AG20443 (cell line): ENCODE results near the gene JADE3.

Experiments used
- DNase-seq: peaks from one replicate; pipeline ENCODE4 v3.0.0; 2012; ENCODE audit warnings: low spot score, mixed read lengths

Gene JADE3

GRCh38 chrX:47026198-47026597 lies 114.0 kb downstream of the JADE3 start:
- no peak for DNase-seq

- peak; percentile 39 for DNase-seq
Measured at GRCh38 chrX:47030339-47030738, 118.1 kb downstream of the JADE3 start.

GRCh38 chrX:47047989-47048388 lies 135.8 kb downstream of the JADE3 start:
- peak; percentile 9 for DNase-seq

GRCh38 chrX:47059142-47059874 lies 147.1 kb downstream of the JADE3 start:
- no peak for DNase-seq

GRCh38 chrX:47060708-47061107 lies 148.5 kb downstream of the JADE3 start:
- DNase-seq = no peak

GRCh38 chrX:47061238-47061919 lies 149.2 kb downstream of the JADE3 start:
- DNase-seq = no peak

GRCh38 chrX:47063179-47063578 lies 151.0 kb downstream of the JADE3 start:
- DNase-seq = no peak

- no peak for DNase-seq
Measured at GRCh38 chrX:47068214-47068613, 156.0 kb downstream of the JADE3 start.

GRCh38 chrX:47068720-47069119 lies 156.5 kb downstream of the JADE3 start:
- no peak for DNase-seq

GRCh38 chrX:47078129-47079043 lies 166.2 kb downstream of the JADE3 start, which contains the start of gene RGN:
RGN (plus strand) TSS chrX:47078443; CDS start chrX:47081145, 2,702 bp downstream.
- peak; percentile 50 for DNase-seq

- no peak for DNase-seq
Measured at GRCh38 chrX:47080215-47080914, 168.1 kb downstream of the JADE3 start.

GRCh38 chrX:47080915-47081236 lies 168.7 kb downstream of the JADE3 start:
- no peak for DNase-seq

GRCh38 chrX:47091149-47091775 lies 179.0 kb downstream of the JADE3 start:
- no peak for DNase-seq

GRCh38 chrX:47093248-47093647 lies 181.0 kb downstream of the JADE3 start:
- peak; percentile 20 for DNase-seq

GRCh38 chrX:47093860-47094259 lies 181.6 kb downstream of the JADE3 start:
- no peak for DNase-seq

- DNase-seq = no peak
Measured at GRCh38 chrX:47097018-47097417, 184.8 kb downstream of the JADE3 start.

- no peak for DNase-seq
Measured at GRCh38 chrX:47098338-47099094, 186.3 kb downstream of the JADE3 start.

- no peak for DNase-seq
Measured at GRCh38 chrX:47101206-47101605, 189.0 kb downstream of the JADE3 start.
